Measurements from ENCODE around the gene NPFFR1. TPM values are rescaled to one million over a fixed set of nuclear protein-coding genes. Genes with fewer than 3 reads are reported as not detected.
"Not testable (repeated sequence)": the region's sequence is repeated elsewhere in the genome, so short reads cannot be mapped to it uniquely, and the experiment has no call there.

Gene NPFFR1
- total and polyA plus RNA-seq, 4 donors = under 0.01 TPM; not detected in 3

GRCh38 chr10:70257816-70258215, 26.0 kb downstream of the NPFFR1 start:
- not testable (repeated sequence) for H3K4me1 ChIP-seq (ENCODE audit: control insufficient read depth in 4 of 4, insufficient read depth in 4 of 4, low read length in 3 of 4); H3K9ac ChIP-seq (ENCODE audit: low read depth in 1 of 2, low read length in 2 of 2); H3K27me3 ChIP-seq (ENCODE audit: control insufficient read depth in 4 of 4, insufficient read depth in 4 of 4, low read length in 3 of 4); DNase-seq (ENCODE audit: low spot score); H3K4me3 ChIP-seq (ENCODE audit: low read depth in 1 of 3, low read length in 3 of 3); H3K9me3 ChIP-seq (ENCODE audit: control insufficient read depth in 4 of 4, low read length in 3 of 4); H3K36me3 ChIP-seq (ENCODE audit: control insufficient read depth in 4 of 4, insufficient read depth in 3 of 4, low read depth in 1 of 4, low read length in 3 of 4); H3K27ac ChIP-seq (ENCODE audit: low read depth in 1 of 2, low read length in 2 of 2)
- 96% methylated on average over 8 of the region's 8 CpGs for WGBS

DNA sequence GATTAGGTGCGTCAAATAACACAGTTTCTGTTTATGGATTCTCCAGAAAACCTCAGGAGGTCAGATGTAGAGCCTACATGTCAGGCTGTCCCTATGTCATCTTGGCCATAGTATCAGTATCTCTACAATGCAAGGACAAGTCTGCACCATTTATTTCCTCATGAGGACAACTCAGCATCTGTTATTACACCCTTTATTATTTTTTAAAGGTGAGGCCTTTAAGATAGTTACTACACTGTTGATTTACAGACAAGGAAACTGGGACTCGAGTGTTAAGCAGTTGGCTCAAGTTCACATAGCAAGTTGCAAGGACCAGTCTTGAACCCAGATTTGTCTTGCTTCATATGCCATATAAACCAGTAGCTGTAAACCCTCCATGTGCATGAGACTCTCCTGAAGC, 27.3 kb downstream of the NPFFR1 start:
- Histone ChIP-seq H3K36me3 (ENCODE audit: control insufficient read depth in 4 of 4, insufficient read depth in 3 of 4, low read depth in 1 of 4, low read length in 3 of 4) (no peaks in the 10 kb centered on the region), H3K9me3 (ENCODE audit: control insufficient read depth in 4 of 4, low read length in 3 of 4) (no peaks in the 10 kb centered on the region), H3K27me3 (ENCODE audit: control insufficient read depth in 4 of 4, insufficient read depth in 4 of 4, low read length in 3 of 4) (peaks cover 0 to 2% (median 0%) of the 10 kb centered on the region in 4 donors), H3K9ac (ENCODE audit: low read depth in 1 of 2, low read length in 2 of 2) (no peak overlapping the region), H3K4me1 (ENCODE audit: control insufficient read depth in 4 of 4, insufficient read depth in 4 of 4, low read length in 3 of 4) (peaks cover 0 to 2% (median 0%) of the 10 kb centered on the region in 4 donors), H3K4me3 (ENCODE audit: low read depth in 1 of 3, low read length in 3 of 3) (no peak overlapping the region), H3K27ac (ENCODE audit: low read depth in 1 of 2, low read length in 2 of 2) (no peak overlapping the region)
- no peak for DNase-seq (ENCODE audit: low spot score)
- 82% methylated on average over 2 of the region's 2 CpGs for WGBS
- TF ChIP-seq FOXA2 (IDR thresholded peaks at IDR 0.05) (no peak), HNF4G (IDR thresholded peaks at IDR 0.05) (no peak), YY1 (IDR thresholded peaks at IDR 0.05) (no peak)

DNA sequence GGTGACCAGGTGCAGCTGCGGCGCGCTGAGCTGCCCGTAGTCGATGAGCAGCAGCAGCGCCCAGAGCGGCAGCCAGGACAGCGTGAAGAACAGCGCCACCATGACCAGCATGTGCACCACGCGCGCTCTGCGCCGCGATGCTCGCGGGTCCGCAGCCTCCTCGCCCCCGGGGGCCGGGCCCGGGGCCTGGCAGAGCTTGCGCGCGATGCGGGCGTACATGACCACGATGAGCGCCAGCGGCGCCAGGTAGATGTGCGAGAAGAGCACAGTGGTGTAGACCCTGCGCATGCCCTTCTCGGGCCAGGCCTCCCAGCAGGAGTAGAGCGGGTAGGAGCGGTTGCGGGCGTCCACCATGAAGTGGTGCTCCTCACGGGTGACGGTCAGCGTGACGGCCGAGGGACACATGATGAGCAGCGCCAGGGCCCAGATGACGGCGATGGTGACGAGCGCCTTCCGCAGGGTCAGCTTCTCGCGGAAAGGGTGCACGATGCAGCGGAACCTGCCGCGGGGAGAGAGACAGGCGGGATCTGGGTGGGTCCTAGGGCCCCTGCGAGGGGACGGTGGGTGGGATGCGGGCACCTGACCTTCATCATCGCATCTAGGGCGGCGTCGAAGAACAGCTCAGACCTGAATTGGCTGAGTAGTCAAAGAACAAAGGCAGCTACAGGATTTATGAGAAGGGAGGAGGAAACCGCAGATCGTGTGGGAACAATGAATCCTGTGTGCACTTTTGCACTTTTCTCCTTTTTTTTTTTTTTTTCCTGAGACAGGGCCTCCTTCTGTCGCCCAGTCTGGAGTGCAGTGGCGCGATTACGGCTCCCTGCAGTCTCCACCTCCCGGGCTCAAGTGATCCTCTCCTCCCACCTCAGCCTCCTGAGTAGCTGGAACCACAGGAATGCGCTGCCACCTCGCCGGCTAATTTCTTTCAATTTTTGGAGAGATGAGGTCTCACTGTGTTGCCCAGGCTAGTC, 28.2 kb downstream of the NPFFR1 start:
- TF ChIP-seq NR2F2 (IDR thresholded peaks at IDR 0.05) = no peak
- Histone ChIP-seq H3K27ac (ENCODE audit: low read depth in 1 of 2, low read length in 2 of 2) (no peak overlapping the region), H3K27me3 (ENCODE audit: control insufficient read depth in 4 of 4, insufficient read depth in 4 of 4, low read length in 3 of 4) (peaks cover 0 to 2% (median 0%) of the 10 kb centered on the region in 4 donors), H3K4me3 (ENCODE audit: low read depth in 1 of 3, low read length in 3 of 3) (no peak overlapping the region), H3K36me3 (ENCODE audit: control insufficient read depth in 4 of 4, insufficient read depth in 3 of 4, low read depth in 1 of 4, low read length in 3 of 4) (no peaks in the 10 kb centered on the region), H3K4me1 (ENCODE audit: control insufficient read depth in 4 of 4, insufficient read depth in 4 of 4, low read length in 3 of 4) (peaks cover 0 to 2% (median 0%) of the 10 kb centered on the region in 4 donors), H3K9me3 (ENCODE audit: control insufficient read depth in 4 of 4, low read length in 3 of 4) (no peaks in the 10 kb centered on the region), H3K9ac (ENCODE audit: low read depth in 1 of 2, low read length in 2 of 2) (no peak overlapping the region)
- no peak for DNase-seq (ENCODE audit: low spot score)
- 28% methylated on average over 73 of the region's 73 CpGs for WGBS

GRCh38 chr10:70254778-70255328, 29.0 kb downstream of the NPFFR1 start:
- H3K27me3 ChIP-seq (ENCODE audit: control insufficient read depth in 4 of 4, insufficient read depth in 4 of 4, low read length in 3 of 4) = peaks cover 0 to 2% (median 0%) of the 10 kb centered on the region in 4 donors
- TF ChIP-seq EGR1 (IDR thresholded peaks at IDR 0.05; ENCODE audit: low read depth in 2 of 2) = no peak
- TF ChIP-seq GABPA (IDR thresholded peaks at IDR 0.05 in 1 of 2, conservative IDR thresholded peaks at IDR 0.05 in 1 of 2) = no peak
- TF ChIP-seq NR2F2 (IDR thresholded peaks at IDR 0.05) = no peak
- TF ChIP-seq, protein P1, sequence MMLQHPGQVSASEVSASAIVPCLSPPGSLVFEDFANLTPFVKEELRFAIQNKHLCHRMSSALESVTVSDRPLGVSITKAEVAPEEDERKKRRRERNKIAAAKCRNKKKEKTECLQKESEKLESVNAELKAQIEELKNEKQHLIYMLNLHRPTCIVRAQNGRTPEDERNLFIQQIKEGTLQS (IDR thresholded peaks at IDR 0.05) = no peak
- no peak for TF ChIP-seq JUND (IDR thresholded peaks at IDR 0.05)
- no peak for TF ChIP-seq FOXA2 (IDR thresholded peaks at IDR 0.05)
- TF ChIP-seq YY1 (IDR thresholded peaks at IDR 0.05) = no peak
- TF ChIP-seq, protein P2, sequence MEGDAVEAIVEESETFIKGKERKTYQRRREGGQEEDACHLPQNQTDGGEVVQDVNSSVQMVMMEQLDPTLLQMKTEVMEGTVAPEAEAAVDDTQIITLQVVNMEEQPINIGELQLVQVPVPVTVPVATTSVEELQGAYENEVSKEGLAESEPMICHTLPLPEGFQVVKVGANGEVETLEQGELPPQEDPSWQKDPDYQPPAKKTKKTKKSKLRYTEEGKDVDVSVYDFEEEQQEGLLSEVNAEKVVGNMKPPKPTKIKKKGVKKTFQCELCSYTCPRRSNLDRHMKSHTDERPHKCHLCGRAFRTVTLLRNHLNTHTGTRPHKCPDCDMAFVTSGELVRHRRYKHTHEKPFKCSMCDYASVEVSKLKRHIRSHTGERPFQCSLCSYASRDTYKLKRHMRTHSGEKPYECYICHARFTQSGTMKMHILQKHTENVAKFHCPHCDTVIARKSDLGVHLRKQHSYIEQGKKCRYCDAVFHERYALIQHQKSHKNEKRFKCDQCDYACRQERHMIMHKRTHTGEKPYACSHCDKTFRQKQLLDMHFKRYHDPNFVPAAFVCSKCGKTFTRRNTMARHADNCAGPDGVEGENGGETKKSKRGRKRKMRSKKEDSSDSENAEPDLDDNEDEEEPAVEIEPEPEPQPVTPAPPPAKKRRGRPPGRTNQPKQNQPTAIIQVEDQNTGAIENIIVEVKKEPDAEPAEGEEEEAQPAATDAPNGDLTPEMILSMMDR (IDR thresholded peaks at IDR 0.05; ENCODE audit: low read depth, low read length, missing input control) = no peak
- TF ChIP-seq MAX (IDR thresholded peaks at IDR 0.05) = no peak
- TF ChIP-seq HNF4G (IDR thresholded peaks at IDR 0.05) = no peak
- no peak for TF ChIP-seq FOXA1 (IDR thresholded peaks at IDR 0.05)
- H3K4me3 ChIP-seq (ENCODE audit: low read depth in 1 of 3, low read length in 3 of 3) = no peak overlapping the region
- no peaks in the 10 kb centered on the region for H3K9me3 ChIP-seq (ENCODE audit: control insufficient read depth in 4 of 4, low read length in 3 of 4)
- no peaks in the 10 kb centered on the region for H3K36me3 ChIP-seq (ENCODE audit: control insufficient read depth in 4 of 4, insufficient read depth in 3 of 4, low read depth in 1 of 4, low read length in 3 of 4)
- H3K9ac ChIP-seq (ENCODE audit: low read depth in 1 of 2, low read length in 2 of 2) = no peak overlapping the region
- no peak for DNase-seq (ENCODE audit: low spot score)
- H3K27ac ChIP-seq (ENCODE audit: low read depth in 1 of 2, low read length in 2 of 2) = no peak overlapping the region
- peaks cover 0 to 2% (median 0%) of the 10 kb centered on the region in 4 donors for H3K4me1 ChIP-seq (ENCODE audit: control insufficient read depth in 4 of 4, insufficient read depth in 4 of 4, low read length in 3 of 4)
- WGBS = 56% methylated on average over 40 of the region's 40 CpGs
